GM19463 (cell line): ENCODE results near the gene C16orf89.

Experiments
- ATAC-seq: cut with Tn5 transposase; IDR thresholded peaks from one replicate; pipeline ENCODE4 v1.9.1; 2021; ENCODE audit warnings: mild to moderate bottlenecking, moderate library complexity; ENCODE audit not compliant: unreplicated experiment

The C16orf89 gene

GRCh38 chr16:5006348-5007193, 59.2 kb downstream of the C16orf89 start:
- no peak for ATAC-seq

GRCh38 chr16:5005916-5006315, 59.8 kb downstream of the C16orf89 start:
- no peak for ATAC-seq

GRCh38 chr16:5004311-5004710, 61.4 kb downstream of the C16orf89 start:
- ATAC-seq: no peak

- ATAC-seq: no peak
Measured at GRCh38 chr16:5003828-5004227, 61.9 kb downstream of the C16orf89 start.

GRCh38 chr16:5003211-5003610, 62.5 kb downstream of the C16orf89 start:
- ATAC-seq: no peak

- no peak for ATAC-seq
Measured at GRCh38 chr16:5002699-5003143, 63.0 kb downstream of the C16orf89 start.

GRCh38 chr16:5001986-5002385, 63.8 kb downstream of the C16orf89 start:
- ATAC-seq: no peak

GRCh38 chr16:5001571-5001970, 64.2 kb downstream of the C16orf89 start:
- ATAC-seq: no peak

- ATAC-seq: no peak
Measured at GRCh38 chr16:5000573-5001001, 65.2 kb downstream of the C16orf89 start.

GRCh38 chr16:4994719-4995434, 70.9 kb downstream of the C16orf89 start:
- no peak for ATAC-seq
